Measurements from ENCODE around the gene RPL18. TPM values are rescaled to one million over a fixed set of nuclear protein-coding genes. Genes with fewer than 3 reads are reported as not detected.
"Not testable (repeated sequence)": the region's sequence is repeated elsewhere in the genome, so short reads cannot be mapped to it uniquely, and the experiment has no call there.

Gene RPL18
- total RNA-seq, 1 experiment from 2014 or later = 1,339 TPM

DNA sequence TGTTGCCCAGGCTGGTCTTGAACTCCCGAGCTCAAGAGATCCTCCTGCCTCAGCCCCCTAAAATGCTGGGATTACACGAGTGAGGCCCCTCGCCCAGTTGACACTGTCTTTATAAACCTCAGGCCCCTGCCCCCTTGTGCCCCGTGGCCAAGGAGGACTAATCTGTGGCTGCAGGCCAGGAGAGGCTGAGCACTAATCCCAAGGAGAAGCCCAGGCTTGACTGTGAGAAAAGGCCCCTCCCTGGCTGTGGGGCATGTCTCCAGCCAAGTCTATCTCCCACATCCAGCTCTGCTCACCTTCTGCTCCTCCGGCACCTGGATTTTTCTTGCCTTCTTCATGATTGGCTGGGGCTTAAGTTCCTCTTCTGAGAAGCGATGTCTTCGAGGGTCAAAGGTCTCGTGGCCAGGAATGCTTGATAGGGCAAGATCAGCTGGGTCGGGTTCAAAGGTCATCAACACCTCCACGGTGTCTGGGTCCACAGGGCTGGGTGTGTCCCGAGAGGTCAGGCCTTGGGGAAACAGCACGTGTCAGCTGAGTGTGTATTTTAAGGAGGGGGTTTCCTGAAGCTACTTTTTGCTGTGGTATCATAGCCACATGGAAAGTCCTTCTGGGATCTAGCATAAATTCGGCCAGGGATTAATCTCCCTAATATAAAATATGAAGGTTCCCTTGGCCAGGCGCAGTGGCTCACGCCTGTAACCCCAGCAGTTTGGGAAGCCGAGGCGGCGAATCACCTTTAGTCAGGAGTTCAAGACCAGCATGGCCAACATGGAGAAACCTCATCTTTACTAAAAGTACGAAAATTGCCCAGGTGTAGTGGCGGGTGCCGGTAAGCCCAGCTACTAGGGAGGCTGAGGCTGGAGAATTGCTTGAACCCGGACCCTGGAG is 14.4 kb upstream of the RPL18 start:
- H3K4me1 Mint-ChIP-seq (ENCODE audit: low read depth, unreplicated experiment) = peaks cover 24% of the 10 kb centered on the region
- no TSS peak for BruUV-seq (replicated peaks)
- H3K4me3 Mint-ChIP-seq (ENCODE audit: low read depth, unreplicated experiment) = no peak overlapping the region
- H3K27me3 Mint-ChIP-seq (ENCODE audit: unreplicated experiment) = peaks cover 6% of the 10 kb centered on the region
- H3K27ac Mint-ChIP-seq (ENCODE audit: unreplicated experiment) = no peak overlapping the region
- CTCF ChIA-PET = interaction anchor here (0.6 kb wide), 1 partner anchor 31 kb away, joined by 7 read pairs; no protein-coding TSS in a partner anchor
- intact Hi-C loops (cut with micrococcal nuclease; ENCODE audit: unreplicated experiment) = no loop called here
- DNase-seq = no peak
- H3K36me3 Mint-ChIP-seq (ENCODE audit: insufficient read depth, unreplicated experiment) = peaks cover 72% of the 10 kb centered on the region
- peaks cover 1% of the 10 kb centered on the region for H3K9me3 Mint-ChIP-seq (ENCODE audit: low read depth, unreplicated experiment)
- TF ChIP-seq, protein P1, sequence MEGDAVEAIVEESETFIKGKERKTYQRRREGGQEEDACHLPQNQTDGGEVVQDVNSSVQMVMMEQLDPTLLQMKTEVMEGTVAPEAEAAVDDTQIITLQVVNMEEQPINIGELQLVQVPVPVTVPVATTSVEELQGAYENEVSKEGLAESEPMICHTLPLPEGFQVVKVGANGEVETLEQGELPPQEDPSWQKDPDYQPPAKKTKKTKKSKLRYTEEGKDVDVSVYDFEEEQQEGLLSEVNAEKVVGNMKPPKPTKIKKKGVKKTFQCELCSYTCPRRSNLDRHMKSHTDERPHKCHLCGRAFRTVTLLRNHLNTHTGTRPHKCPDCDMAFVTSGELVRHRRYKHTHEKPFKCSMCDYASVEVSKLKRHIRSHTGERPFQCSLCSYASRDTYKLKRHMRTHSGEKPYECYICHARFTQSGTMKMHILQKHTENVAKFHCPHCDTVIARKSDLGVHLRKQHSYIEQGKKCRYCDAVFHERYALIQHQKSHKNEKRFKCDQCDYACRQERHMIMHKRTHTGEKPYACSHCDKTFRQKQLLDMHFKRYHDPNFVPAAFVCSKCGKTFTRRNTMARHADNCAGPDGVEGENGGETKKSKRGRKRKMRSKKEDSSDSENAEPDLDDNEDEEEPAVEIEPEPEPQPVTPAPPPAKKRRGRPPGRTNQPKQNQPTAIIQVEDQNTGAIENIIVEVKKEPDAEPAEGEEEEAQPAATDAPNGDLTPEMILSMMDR (IDR thresholded peaks at IDR 0.05; ENCODE audit: unreplicated experiment) = no peak

DNA sequence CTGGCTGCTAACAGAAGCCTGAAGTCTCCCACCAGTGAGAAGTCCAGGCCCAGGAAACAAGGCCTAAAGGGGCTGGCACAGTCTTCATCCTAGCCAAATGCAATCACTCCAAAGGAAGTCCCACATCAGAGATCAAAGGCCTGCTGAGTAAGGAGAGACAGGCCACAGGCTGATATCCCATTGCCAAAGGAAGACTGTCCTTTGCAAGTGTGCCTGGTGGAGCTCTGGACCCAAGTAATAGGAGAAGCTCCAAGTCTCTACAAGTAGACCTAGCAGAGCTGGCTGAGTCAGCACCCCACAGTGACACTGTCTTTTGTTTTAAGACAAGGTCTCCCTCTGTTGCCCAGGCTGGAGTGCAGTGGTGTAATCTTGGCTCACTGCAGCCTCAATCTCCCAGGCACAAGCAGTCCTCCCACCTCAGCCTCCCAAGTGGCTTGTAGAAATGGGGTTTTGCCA is 13.7 kb upstream of the RPL18 start:
- TF ChIP-seq, protein P1 (IDR thresholded peaks at IDR 0.05; ENCODE audit: unreplicated experiment) = no peak
- H3K27me3 Mint-ChIP-seq (ENCODE audit: unreplicated experiment) = no peaks in the 10 kb centered on the region
- no peaks in the 10 kb centered on the region for H3K9me3 Mint-ChIP-seq (ENCODE audit: low read depth, unreplicated experiment)
- H3K4me3 Mint-ChIP-seq (ENCODE audit: low read depth, unreplicated experiment) = no peak overlapping the region
- H3K36me3 Mint-ChIP-seq (ENCODE audit: insufficient read depth, unreplicated experiment) = peaks cover 67% of the 10 kb centered on the region
- H3K4me1 Mint-ChIP-seq (ENCODE audit: low read depth, unreplicated experiment) = peaks cover 21% of the 10 kb centered on the region
- no peak overlapping the region for H3K27ac Mint-ChIP-seq (ENCODE audit: unreplicated experiment)
- no TSS peak for BruUV-seq (replicated peaks)
- no peak for DNase-seq
- intact Hi-C loops (cut with micrococcal nuclease; ENCODE audit: unreplicated experiment) = no loop called here
- CTCF ChIA-PET = no interaction called here

DNA sequence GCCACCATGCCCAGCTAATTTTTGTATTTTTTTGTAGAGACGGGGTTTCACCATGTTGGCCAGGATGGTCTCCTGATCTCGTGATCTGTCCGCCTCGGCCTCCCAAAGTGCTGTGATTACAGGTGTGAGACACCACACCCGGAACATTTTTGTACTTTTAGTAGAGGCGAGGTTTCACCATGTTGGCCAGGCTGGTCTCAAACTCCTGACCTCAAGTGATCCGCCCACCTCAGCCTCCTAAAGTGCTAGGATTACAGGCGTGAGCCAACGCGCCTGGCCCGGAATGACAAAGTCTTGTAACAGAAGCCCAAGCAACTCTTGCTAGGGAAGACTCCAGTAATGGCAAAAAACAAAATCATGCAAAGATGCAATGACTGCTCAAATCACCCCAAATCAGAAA is 13.3 kb upstream of the RPL18 start:
- H3K27ac Mint-ChIP-seq (ENCODE audit: unreplicated experiment); DNase-seq; H3K27me3 Mint-ChIP-seq (ENCODE audit: unreplicated experiment); H3K4me3 Mint-ChIP-seq (ENCODE audit: low read depth, unreplicated experiment); BruUV-seq (replicated peaks); H3K9me3 Mint-ChIP-seq (ENCODE audit: low read depth, unreplicated experiment); intact Hi-C loops (cut with micrococcal nuclease; ENCODE audit: unreplicated experiment): not testable (repeated sequence)
- CTCF ChIA-PET = interaction anchor here (1.5 kb wide), 1 partner anchor 13 kb away, joined by 3 read pairs; no protein-coding TSS in a partner anchor
- Mint-ChIP-seq H3K4me1 (ENCODE audit: low read depth, unreplicated experiment) (peaks cover 24% of the 10 kb centered on the region), H3K36me3 (ENCODE audit: insufficient read depth, unreplicated experiment) (peaks cover 63% of the 10 kb centered on the region)

DNA sequence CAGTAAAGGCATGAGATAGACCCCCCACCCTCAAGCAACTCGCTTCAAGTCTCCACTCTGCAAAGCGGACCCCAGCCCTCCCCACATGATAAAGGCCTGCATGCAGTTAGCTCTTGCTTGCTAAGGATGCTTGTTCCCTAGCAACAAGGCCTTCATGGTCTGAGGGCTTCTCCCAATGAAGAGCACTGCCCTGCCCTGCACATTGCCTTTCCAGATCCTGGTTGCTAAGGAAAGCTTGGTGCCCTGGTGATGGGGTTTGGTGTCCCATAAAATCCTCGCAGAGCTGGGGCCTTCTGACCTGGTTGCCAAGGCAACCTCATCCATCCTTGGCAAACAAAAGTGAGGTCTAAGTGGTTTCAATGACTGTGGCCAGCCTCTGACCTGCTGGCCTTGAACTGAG is 12.2 kb upstream of the RPL18 start:
- H3K9me3 Mint-ChIP-seq (ENCODE audit: low read depth, unreplicated experiment) = no peaks in the 10 kb centered on the region
- intact Hi-C loops (cut with micrococcal nuclease; ENCODE audit: unreplicated experiment) = no loop called here
- no peak overlapping the region for H3K27ac Mint-ChIP-seq (ENCODE audit: unreplicated experiment)
- no peak for DNase-seq
- no TSS peak for BruUV-seq (replicated peaks)
- H3K4me3 Mint-ChIP-seq (ENCODE audit: low read depth, unreplicated experiment) = no peak overlapping the region
- CTCF ChIA-PET = interaction anchor here (1.5 kb wide), 1 partner anchor 14 kb away, joined by 3 read pairs; no protein-coding TSS in a partner anchor
- H3K27me3 Mint-ChIP-seq (ENCODE audit: unreplicated experiment) = no peaks in the 10 kb centered on the region
- peaks cover 27% of the 10 kb centered on the region for H3K4me1 Mint-ChIP-seq (ENCODE audit: low read depth, unreplicated experiment)
- peaks cover 52% of the 10 kb centered on the region for H3K36me3 Mint-ChIP-seq (ENCODE audit: insufficient read depth, unreplicated experiment)
- TF ChIP-seq, protein P1 (IDR thresholded peaks at IDR 0.05; ENCODE audit: unreplicated experiment) = no peak

Measured in Calu3 (cell line).